ENCODE measurements around the gene USP10. TPM values are rescaled to one million over a fixed set of nuclear protein-coding genes. Genes with fewer than 3 reads are reported as not detected.

The USP10 gene
- total and polyA plus RNA-seq, 7 donors = 17.1 to 64.3 (median 43.9) TPM

- Histone ChIP-seq H3K4me1 (peaks cover 0 to 37% (median 30%) of the 10 kb centered on the region in 4 donors), H3K4me3 (no peak overlapping the region), H3K9me3 (no peaks in the 10 kb centered on the region), H3K27me3 (no peaks in the 10 kb centered on the region), H3K36me3 (no peaks in the 10 kb centered on the region), H3K27ac (no peak overlapping the region)
- intact Hi-C loops (cut with DNase I) = no loop called here
- peak; percentile 57 for DNase-seq
- TF ChIP-seq POLR2A (IDR thresholded peaks at IDR 0.05) (no peak), CTCF (IDR thresholded peaks at IDR 0.05) (no peak), EP300 (IDR thresholded peaks at IDR 0.05) (no peak)
- WGBS, 2 donors = 91% methylated on average over 11 of the region's 11 CpGs
These were observed 89.6 kb downstream of the USP10 start for GRCh38 chr16:84789431-84789830.

GRCh38 chr16:84790301-84790700 is 90.5 kb downstream of the USP10 start:
- intact Hi-C loops (cut with DNase I) = no loop called here
- Histone ChIP-seq H3K4me1 (peaks cover 0 to 41% (median 38%) of the 10 kb centered on the region in 4 donors), H3K27ac (no peak overlapping the region), H3K36me3 (no peaks in the 10 kb centered on the region), H3K9me3 (no peaks in the 10 kb centered on the region), H3K4me3 (no peak overlapping the region), H3K27me3 (no peaks in the 10 kb centered on the region)
- WGBS, 2 donors = 94 to 98% methylated on average over 4 of the region's 4 CpGs
- peak; percentile 17 for DNase-seq
- no peak for TF ChIP-seq EP300 (IDR thresholded peaks at IDR 0.05)

- intact Hi-C loops (cut with DNase I) = no loop called here
- 82 to 86% methylated on average over 12 of the region's 12 CpGs for WGBS, 2 donors
- no peak overlapping the region for H3K4me3 ChIP-seq
- no peaks in the 10 kb centered on the region for H3K9me3 ChIP-seq
- H3K36me3 ChIP-seq = no peaks in the 10 kb centered on the region
- DNase-seq = peak; percentile 46
- H3K27me3 ChIP-seq = no peaks in the 10 kb centered on the region
- peak overlapping the region in 1 of 4 donors; percentile 2 for H3K27ac ChIP-seq
- peaks cover 0 to 38% (median 37%) of the 10 kb centered on the region in 4 donors for H3K4me1 ChIP-seq
- TF ChIP-seq EP300 (IDR thresholded peaks at IDR 0.05) = no peak
- TF ChIP-seq CTCF (IDR thresholded peaks at IDR 0.05) = no peak
- no peak for TF ChIP-seq POLR2A (IDR thresholded peaks at IDR 0.05)
- TF ChIP-seq POLR2AphosphoS5 (IDR thresholded peaks at IDR 0.05) = no peak
These were observed 91.3 kb downstream of the USP10 start for GRCh38 chr16:84791088-84791487.

GRCh38 chr16:84791501-84791900 is 91.7 kb downstream of the USP10 start:
- TF ChIP-seq EP300 (IDR thresholded peaks at IDR 0.05) (no peak), CTCF (IDR thresholded peaks at IDR 0.05) (no peak), POLR2A (IDR thresholded peaks at IDR 0.05) (no peak), POLR2AphosphoS5 (IDR thresholded peaks at IDR 0.05) (no peak)
- Histone ChIP-seq H3K9me3 (no peaks in the 10 kb centered on the region), H3K36me3 (no peaks in the 10 kb centered on the region), H3K27me3 (no peaks in the 10 kb centered on the region), H3K27ac (peak overlapping the region in 1 of 4 donors; percentile 2), H3K4me1 (peaks cover 0 to 34% (median 32%) of the 10 kb centered on the region in 4 donors), H3K4me3 (no peak overlapping the region)
- DNase-seq = peak; percentile 12
- intact Hi-C loops (cut with DNase I) = no loop called here
- WGBS, 2 donors = 86 to 87% methylated on average over 6 of the region's 6 CpGs

- intact Hi-C loops (cut with DNase I) = loop anchor here (2.0 kb wide), 1 partner anchor 41 kb away; no protein-coding TSS in a partner anchor
- no peaks in the 10 kb centered on the region for H3K9me3 ChIP-seq
- peaks cover 0 to 19% (median 17%) of the 10 kb centered on the region in 4 donors for H3K4me1 ChIP-seq
- H3K36me3 ChIP-seq = no peaks in the 10 kb centered on the region
- H3K4me3 ChIP-seq = no peak overlapping the region
- WGBS, 2 donors = 81 to 84% methylated on average over 6 of the region's 6 CpGs
- H3K27ac ChIP-seq = peak overlapping the region; percentile 74 to 85 (median 80)
- no peaks in the 10 kb centered on the region for H3K27me3 ChIP-seq
- TF ChIP-seq CTCF (IDR thresholded peaks at IDR 0.05) (no peak), POLR2A (IDR thresholded peaks at IDR 0.05) (no peak), EP300 (IDR thresholded peaks at IDR 0.05) (no peak), POLR2AphosphoS5 (IDR thresholded peaks at IDR 0.05) (no peak)
- DNase-seq = no peak
These were observed 94.4 kb downstream of the USP10 start for GRCh38 chr16:84794186-84794585.

Data from sigmoid colon (tissue), 7 donors.